Esophagus muscularis mucosa (tissue), 4 donors: ENCODE measurements around the gene CHFR.

ENCODE experiments used
- EP300 ChIP-seq: sonication (generic); formaldehyde crosslinking; IDR thresholded peaks from one replicate; pipeline ENCODE4 v1.6.1; 2017; ENCODE audit warnings: antibody characterized with exemption
- POLR2A ChIP-seq: fragments of 450-650 bp; IDR thresholded peaks from one replicate; pipeline ENCODE4 v1.6.1; 2017; ENCODE audit warnings: antibody characterized with exemption, moderate library complexity, mild to moderate bottlenecking, low read depth
- POLR2AphosphoS5 ChIP-seq, 2 donors: sonication (generic); formaldehyde crosslinking; IDR thresholded peaks; one replicate each; pipeline ENCODE4 v1.6.1; 2017; ENCODE audit warnings: antibody characterized with exemption in 2 of 2
- TF ChIP-seq, protein P1 (sequence below), 3 experiments: fragments of 200-600 bp in 2 of 3; fragments of 450-650 bp in 1 of 3; sonication (generic) in 2 of 3; IDR thresholded peaks; one replicate each; pipeline ENCODE4 v1.5.1; 2017 to 2019; ENCODE audit warnings: antibody characterized with exemption in 3 of 3, mild to moderate bottlenecking in 2 of 3, moderate library complexity in 1 of 3

DNA sequence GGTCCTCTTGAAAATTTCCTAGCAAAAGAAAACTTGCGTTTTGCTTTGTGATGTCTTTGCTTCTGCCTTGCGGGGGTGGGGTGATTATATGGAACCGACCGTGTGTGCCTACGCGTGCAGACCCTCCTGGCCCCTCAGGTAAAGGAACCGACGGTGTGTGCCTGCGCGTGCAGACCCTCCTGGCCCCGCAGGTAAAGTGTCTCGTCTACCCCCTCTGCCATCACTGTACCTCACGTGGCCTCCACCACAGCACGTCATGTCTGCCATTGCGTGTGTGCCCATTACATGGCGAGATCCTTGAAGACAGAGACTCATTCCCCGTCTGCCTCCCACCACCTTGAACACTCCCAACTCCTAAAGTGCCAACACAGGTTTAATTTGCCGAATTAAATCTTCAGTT is 62.3 kb downstream of the CHFR start:
- TF ChIP-seq, protein P1, sequence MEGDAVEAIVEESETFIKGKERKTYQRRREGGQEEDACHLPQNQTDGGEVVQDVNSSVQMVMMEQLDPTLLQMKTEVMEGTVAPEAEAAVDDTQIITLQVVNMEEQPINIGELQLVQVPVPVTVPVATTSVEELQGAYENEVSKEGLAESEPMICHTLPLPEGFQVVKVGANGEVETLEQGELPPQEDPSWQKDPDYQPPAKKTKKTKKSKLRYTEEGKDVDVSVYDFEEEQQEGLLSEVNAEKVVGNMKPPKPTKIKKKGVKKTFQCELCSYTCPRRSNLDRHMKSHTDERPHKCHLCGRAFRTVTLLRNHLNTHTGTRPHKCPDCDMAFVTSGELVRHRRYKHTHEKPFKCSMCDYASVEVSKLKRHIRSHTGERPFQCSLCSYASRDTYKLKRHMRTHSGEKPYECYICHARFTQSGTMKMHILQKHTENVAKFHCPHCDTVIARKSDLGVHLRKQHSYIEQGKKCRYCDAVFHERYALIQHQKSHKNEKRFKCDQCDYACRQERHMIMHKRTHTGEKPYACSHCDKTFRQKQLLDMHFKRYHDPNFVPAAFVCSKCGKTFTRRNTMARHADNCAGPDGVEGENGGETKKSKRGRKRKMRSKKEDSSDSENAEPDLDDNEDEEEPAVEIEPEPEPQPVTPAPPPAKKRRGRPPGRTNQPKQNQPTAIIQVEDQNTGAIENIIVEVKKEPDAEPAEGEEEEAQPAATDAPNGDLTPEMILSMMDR (IDR thresholded peaks at IDR 0.05): no peak
- TF ChIP-seq EP300: no peak
- TF ChIP-seq POLR2A: no peak
- TF ChIP-seq POLR2AphosphoS5 (IDR thresholded peaks at IDR 0.05): no peak
